ENCODE results near the gene MDFIC. TPM values are rescaled to one million over a fixed set of nuclear protein-coding genes. Genes with fewer than 3 reads are reported as not detected.

MDFIC gene
- total and polyA plus RNA-seq, 2 donors: 15.0 to 24.5 TPM

DNA sequence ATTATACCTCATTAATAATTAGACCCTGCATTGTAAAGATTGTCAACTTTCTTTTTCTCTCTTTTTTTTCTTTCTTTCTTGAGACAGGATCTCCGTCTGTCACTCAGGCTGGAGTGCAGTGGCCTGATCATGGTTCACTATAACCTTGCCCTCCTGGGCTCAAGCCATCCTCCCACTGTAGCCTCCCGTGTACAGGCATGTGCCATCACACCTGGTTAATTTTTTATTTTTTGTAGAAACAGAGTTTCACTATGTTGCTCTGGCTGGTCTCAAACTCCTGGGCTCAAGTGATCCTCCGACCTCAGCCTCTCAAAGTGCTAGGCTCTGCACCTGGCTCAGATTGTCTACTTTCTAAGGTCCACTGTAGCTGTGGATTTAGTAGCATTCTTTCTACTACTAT is 50.7 kb downstream of the MDFIC start:
- H3K36me3 ChIP-seq (ENCODE audit: control insufficient read depth in 2 of 2, insufficient read depth in 2 of 2, low read length in 1 of 2): no peaks in the 10 kb centered on the region
- WGBS: 95% methylated on average over 3 of the region's 3 CpGs
- H3K4me1 ChIP-seq (ENCODE audit: control insufficient read depth in 2 of 2, insufficient read depth in 2 of 2, low read length in 2 of 2): no peaks in the 10 kb centered on the region
- H3K27ac ChIP-seq (ENCODE audit: low read depth in 1 of 2, low read length in 1 of 2): no peak overlapping the region
- no peak overlapping the region for H3K4me3 ChIP-seq (ENCODE audit: low read length in 2 of 2)
- no peaks in the 10 kb centered on the region for H3K27me3 ChIP-seq (ENCODE audit: control insufficient read depth in 2 of 2, insufficient read depth in 1 of 2, low read length in 1 of 2)
- no peak for DNase-seq (ENCODE audit: low read depth in 6 of 9, low spot score in 9 of 9)
- H3K9me3 ChIP-seq (ENCODE audit: control insufficient read depth in 2 of 2, insufficient read depth in 1 of 2, low read length in 1 of 2): no peaks in the 10 kb centered on the region

DNA sequence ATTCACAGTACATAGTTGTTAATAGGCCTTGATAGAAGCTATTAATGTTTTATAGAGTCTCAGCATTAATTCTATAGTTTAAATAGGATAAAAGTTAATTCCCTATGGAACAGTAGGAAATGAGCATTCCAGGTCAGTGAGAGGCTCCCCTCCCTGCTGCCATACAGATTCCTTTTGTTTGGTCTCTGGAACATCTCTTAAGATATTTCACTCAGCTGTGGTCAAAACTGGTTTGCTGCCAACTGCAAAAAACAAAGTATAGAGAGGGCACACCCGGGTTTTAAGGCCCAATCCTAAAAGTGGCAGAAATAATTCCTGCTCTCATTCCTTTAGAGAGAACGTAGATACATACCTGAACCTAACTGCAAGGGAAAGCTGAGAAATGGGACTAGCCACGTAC is 51.3 kb downstream of the MDFIC start:
- WGBS: 66% methylated on average over 3 of the region's 3 CpGs
- DNase-seq (ENCODE audit: low read depth in 6 of 9, low spot score in 9 of 9): no peak
- Histone ChIP-seq H3K4me1 (ENCODE audit: control insufficient read depth in 2 of 2, insufficient read depth in 2 of 2, low read length in 2 of 2) (no peaks in the 10 kb centered on the region), H3K9me3 (ENCODE audit: control insufficient read depth in 2 of 2, insufficient read depth in 1 of 2, low read length in 1 of 2) (no peaks in the 10 kb centered on the region), H3K27ac (ENCODE audit: low read depth in 1 of 2, low read length in 1 of 2) (no peak overlapping the region), H3K27me3 (ENCODE audit: control insufficient read depth in 2 of 2, insufficient read depth in 1 of 2, low read length in 1 of 2) (no peaks in the 10 kb centered on the region), H3K36me3 (ENCODE audit: control insufficient read depth in 2 of 2, insufficient read depth in 2 of 2, low read length in 1 of 2) (no peaks in the 10 kb centered on the region), H3K4me3 (ENCODE audit: low read length in 2 of 2) (no peak overlapping the region)

DNA sequence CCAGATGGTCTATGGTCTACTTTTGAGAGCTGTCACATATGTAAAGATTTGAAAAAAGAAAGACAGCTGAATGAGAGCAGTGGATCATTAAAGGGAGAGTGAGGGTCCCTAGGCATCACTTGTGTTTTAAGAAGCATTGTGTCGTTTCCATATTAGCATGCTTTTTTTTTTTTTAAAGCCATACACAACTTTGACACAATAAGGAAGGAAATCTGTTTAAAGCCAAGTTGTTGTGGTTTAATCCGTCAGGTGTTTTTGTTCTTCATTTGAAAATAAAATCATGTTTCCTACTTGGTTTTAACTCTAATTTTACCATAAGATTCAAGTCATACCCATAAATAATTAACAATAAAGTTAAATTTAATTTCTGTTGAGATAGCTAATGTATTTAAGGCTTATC is 53.5 kb downstream of the MDFIC start:
- H3K4me1 ChIP-seq (ENCODE audit: control insufficient read depth in 2 of 2, insufficient read depth in 2 of 2, low read length in 2 of 2): no peaks in the 10 kb centered on the region
- 12% methylated on average over 2 of the region's 2 CpGs for WGBS

DNA sequence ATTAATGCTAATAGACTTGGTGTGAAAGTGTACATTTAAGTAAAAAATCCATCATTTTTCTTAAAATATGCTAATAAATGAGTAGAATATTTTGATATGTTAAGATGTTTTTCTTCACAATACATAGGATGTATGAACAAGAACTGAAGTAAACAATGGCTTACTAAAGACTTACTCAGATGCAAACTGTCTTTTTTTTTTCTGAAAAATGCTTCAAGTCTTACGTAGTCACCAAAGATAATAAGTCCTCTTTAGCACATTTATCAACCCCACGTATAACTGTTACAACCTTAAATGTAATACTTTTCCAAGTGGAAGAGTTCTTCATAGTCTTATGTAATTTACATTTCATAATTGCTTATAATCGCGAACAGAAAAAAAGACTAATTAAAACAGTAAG is 54.8 kb downstream of the MDFIC start:
- 91% methylated on average over 4 of the region's 4 CpGs for WGBS
- Histone ChIP-seq H3K36me3 (ENCODE audit: control insufficient read depth in 2 of 2, insufficient read depth in 2 of 2, low read length in 1 of 2) (no peaks in the 10 kb centered on the region), H3K27ac (ENCODE audit: low read depth in 1 of 2, low read length in 1 of 2) (no peak overlapping the region), H3K9me3 (ENCODE audit: control insufficient read depth in 2 of 2, insufficient read depth in 1 of 2, low read length in 1 of 2) (no peaks in the 10 kb centered on the region), H3K27me3 (ENCODE audit: control insufficient read depth in 2 of 2, insufficient read depth in 1 of 2, low read length in 1 of 2) (no peaks in the 10 kb centered on the region), H3K4me1 (ENCODE audit: control insufficient read depth in 2 of 2, insufficient read depth in 2 of 2, low read length in 2 of 2) (no peaks in the 10 kb centered on the region), H3K4me3 (ENCODE audit: low read length in 2 of 2) (no peak overlapping the region)
- no peak for DNase-seq (ENCODE audit: low read depth in 6 of 9, low spot score in 9 of 9)

More for the DNA sequence above, 53.5 kb downstream of the MDFIC start:
- H3K27ac ChIP-seq (ENCODE audit: low read depth in 1 of 2, low read length in 1 of 2): no peak overlapping the region
- H3K4me3 ChIP-seq (ENCODE audit: low read length in 2 of 2): no peak overlapping the region
- H3K27me3 ChIP-seq (ENCODE audit: control insufficient read depth in 2 of 2, insufficient read depth in 1 of 2, low read length in 1 of 2): no peaks in the 10 kb centered on the region
- H3K9me3 ChIP-seq (ENCODE audit: control insufficient read depth in 2 of 2, insufficient read depth in 1 of 2, low read length in 1 of 2): no peaks in the 10 kb centered on the region
- no peak for DNase-seq (ENCODE audit: low read depth in 6 of 9, low spot score in 9 of 9)
- no peaks in the 10 kb centered on the region for H3K36me3 ChIP-seq (ENCODE audit: control insufficient read depth in 2 of 2, insufficient read depth in 2 of 2, low read length in 1 of 2)

DNA sequence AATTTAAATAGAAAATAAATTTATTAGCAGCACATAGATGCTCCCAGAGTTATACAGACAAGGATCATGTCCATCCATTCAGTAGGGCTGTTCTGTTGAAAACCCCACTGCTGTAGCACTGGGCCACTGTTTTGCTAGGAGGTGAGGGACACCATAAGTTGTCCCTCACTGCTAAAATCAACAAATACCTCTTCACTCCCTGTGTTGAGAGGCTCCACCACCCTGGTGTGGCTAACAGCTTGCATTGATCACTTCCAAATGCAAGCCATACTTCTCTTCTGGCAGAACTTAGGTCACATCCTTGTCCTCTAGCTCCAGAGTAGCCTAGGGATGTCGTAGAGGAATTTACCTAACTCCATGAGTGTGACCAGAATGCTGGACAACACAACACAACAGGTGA is 55.4 kb downstream of the MDFIC start:
- H3K4me3 ChIP-seq (ENCODE audit: low read length in 2 of 2): no peak overlapping the region
- peaks cover 0 to 3% of the 10 kb centered on the region in 2 donors for H3K4me1 ChIP-seq (ENCODE audit: control insufficient read depth in 2 of 2, insufficient read depth in 2 of 2, low read length in 2 of 2)
- no peaks in the 10 kb centered on the region for H3K27me3 ChIP-seq (ENCODE audit: control insufficient read depth in 2 of 2, insufficient read depth in 1 of 2, low read length in 1 of 2)
- WGBS: 95% methylated on average over 1 of the region's 1 CpG
- no peak for DNase-seq (ENCODE audit: low read depth in 6 of 9, low spot score in 9 of 9)
- H3K27ac ChIP-seq (ENCODE audit: low read depth in 1 of 2, low read length in 1 of 2): no peak overlapping the region
- H3K9me3 ChIP-seq (ENCODE audit: control insufficient read depth in 2 of 2, insufficient read depth in 1 of 2, low read length in 1 of 2): no peaks in the 10 kb centered on the region
- H3K36me3 ChIP-seq (ENCODE audit: control insufficient read depth in 2 of 2, insufficient read depth in 2 of 2, low read length in 1 of 2): no peaks in the 10 kb centered on the region

DNA sequence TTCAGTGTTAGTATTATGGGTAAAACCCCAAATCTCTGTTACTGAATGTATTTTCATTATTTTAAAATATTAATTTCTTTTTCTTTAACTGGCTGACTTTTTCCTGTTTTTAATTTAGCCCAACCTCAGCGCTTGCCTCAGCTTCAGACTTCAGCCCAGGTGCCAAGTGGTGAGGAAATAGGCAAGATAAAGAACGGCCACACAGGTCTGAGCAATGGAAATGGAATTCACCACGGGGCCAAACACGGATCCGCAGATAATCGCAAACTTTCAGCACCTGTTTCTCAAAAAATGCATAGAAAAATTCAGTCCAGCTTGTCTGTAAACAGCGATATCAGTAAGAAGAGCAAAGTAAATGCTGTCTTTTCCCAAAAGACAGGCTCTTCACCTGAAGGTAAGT is 57.5 kb downstream of the MDFIC start:
- no peaks in the 10 kb centered on the region for H3K9me3 ChIP-seq (ENCODE audit: control insufficient read depth in 2 of 2, insufficient read depth in 1 of 2, low read length in 1 of 2)
- H3K36me3 ChIP-seq (ENCODE audit: control insufficient read depth in 2 of 2, insufficient read depth in 2 of 2, low read length in 1 of 2): no peaks in the 10 kb centered on the region
- no peak overlapping the region for H3K27ac ChIP-seq (ENCODE audit: low read depth in 1 of 2, low read length in 1 of 2)
- 15% methylated on average over 7 of the region's 7 CpGs for WGBS
- H3K27me3 ChIP-seq (ENCODE audit: control insufficient read depth in 2 of 2, insufficient read depth in 1 of 2, low read length in 1 of 2): no peaks in the 10 kb centered on the region
- no peak overlapping the region for H3K4me3 ChIP-seq (ENCODE audit: low read length in 2 of 2)
- DNase-seq (ENCODE audit: low read depth in 6 of 9, low spot score in 9 of 9): peak in 1 of 9 donors; percentile 21
- peaks cover 0 to 3% of the 10 kb centered on the region in 2 donors for H3K4me1 ChIP-seq (ENCODE audit: control insufficient read depth in 2 of 2, insufficient read depth in 2 of 2, low read length in 2 of 2)

DNA sequence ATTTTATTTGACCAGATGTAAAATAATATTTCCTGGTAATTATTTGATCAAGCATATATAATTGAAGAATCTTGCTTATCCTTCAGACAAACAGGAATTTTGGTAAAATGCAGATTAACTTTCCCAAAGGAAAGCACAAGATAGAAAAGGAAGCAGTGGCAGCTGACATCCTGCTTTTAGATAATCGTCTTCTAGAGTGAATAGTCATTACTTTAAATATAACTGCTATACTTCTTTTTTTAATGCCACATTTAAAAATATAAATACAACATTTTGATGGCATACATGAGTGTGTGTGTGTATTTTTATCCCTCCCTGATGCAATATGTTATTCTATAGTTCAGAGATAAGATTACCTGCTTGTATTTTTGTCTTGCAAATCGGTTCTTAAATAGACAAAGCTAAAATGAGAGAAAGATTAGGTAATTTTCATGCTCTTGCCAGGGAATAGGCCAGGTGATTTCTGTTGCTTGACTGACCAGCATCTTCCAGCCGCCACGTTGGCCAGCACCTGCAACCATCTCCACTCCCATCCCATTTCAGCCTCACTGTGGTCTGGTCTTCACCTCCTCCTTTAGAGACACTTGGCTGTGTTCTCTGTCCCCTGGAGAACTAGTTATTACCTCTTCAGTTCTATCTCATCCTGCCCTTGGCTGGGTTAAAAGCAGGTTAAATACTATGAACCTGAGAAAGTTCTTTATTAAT is 58.1 kb downstream of the MDFIC start:
- Histone ChIP-seq H3K36me3 (ENCODE audit: control insufficient read depth in 2 of 2, insufficient read depth in 2 of 2, low read length in 1 of 2) (no peaks in the 10 kb centered on the region), H3K27me3 (ENCODE audit: control insufficient read depth in 2 of 2, insufficient read depth in 1 of 2, low read length in 1 of 2) (no peaks in the 10 kb centered on the region), H3K4me3 (ENCODE audit: low read length in 2 of 2) (no peak overlapping the region), H3K27ac (ENCODE audit: low read depth in 1 of 2, low read length in 1 of 2) (no peak overlapping the region), H3K4me1 (ENCODE audit: control insufficient read depth in 2 of 2, insufficient read depth in 2 of 2, low read length in 2 of 2) (peaks cover 0 to 3% of the 10 kb centered on the region in 2 donors), H3K9me3 (ENCODE audit: control insufficient read depth in 2 of 2, insufficient read depth in 1 of 2, low read length in 1 of 2) (no peaks in the 10 kb centered on the region)
- no peak for DNase-seq (ENCODE audit: low read depth in 6 of 9, low spot score in 9 of 9)
- 52% methylated on average over 4 of the region's 4 CpGs for WGBS

DNA sequence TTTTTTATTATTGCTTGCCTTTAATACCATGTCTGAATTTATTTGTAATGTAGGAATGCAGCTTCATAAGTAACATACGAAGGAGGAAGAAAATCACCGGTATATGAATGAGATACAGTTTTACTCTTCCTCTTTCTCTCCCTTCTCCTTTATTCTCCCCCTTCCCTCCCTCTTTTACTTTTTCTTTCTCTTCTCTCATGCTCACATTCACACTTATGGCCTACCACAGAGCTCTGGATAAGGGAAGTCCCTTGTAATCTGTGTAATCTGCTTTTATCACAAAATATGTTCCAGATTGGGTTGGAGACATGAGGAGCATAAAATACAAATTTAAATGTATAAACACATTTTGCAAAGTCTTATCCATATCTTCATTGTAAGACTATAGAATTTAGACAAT is 59.4 kb downstream of the MDFIC start:
- H3K4me3 ChIP-seq (ENCODE audit: low read length in 2 of 2): no peak overlapping the region
- H3K4me1 ChIP-seq (ENCODE audit: control insufficient read depth in 2 of 2, insufficient read depth in 2 of 2, low read length in 2 of 2): peaks cover 0 to 3% of the 10 kb centered on the region in 2 donors
- DNase-seq (ENCODE audit: low read depth in 6 of 9, low spot score in 9 of 9): no peak
- H3K27me3 ChIP-seq (ENCODE audit: control insufficient read depth in 2 of 2, insufficient read depth in 1 of 2, low read length in 1 of 2): no peaks in the 10 kb centered on the region
- H3K27ac ChIP-seq (ENCODE audit: low read depth in 1 of 2, low read length in 1 of 2): no peak overlapping the region
- no peaks in the 10 kb centered on the region for H3K36me3 ChIP-seq (ENCODE audit: control insufficient read depth in 2 of 2, insufficient read depth in 2 of 2, low read length in 1 of 2)
- no peaks in the 10 kb centered on the region for H3K9me3 ChIP-seq (ENCODE audit: control insufficient read depth in 2 of 2, insufficient read depth in 1 of 2, low read length in 1 of 2)
- WGBS: 28% methylated on average over 2 of the region's 2 CpGs

DNA sequence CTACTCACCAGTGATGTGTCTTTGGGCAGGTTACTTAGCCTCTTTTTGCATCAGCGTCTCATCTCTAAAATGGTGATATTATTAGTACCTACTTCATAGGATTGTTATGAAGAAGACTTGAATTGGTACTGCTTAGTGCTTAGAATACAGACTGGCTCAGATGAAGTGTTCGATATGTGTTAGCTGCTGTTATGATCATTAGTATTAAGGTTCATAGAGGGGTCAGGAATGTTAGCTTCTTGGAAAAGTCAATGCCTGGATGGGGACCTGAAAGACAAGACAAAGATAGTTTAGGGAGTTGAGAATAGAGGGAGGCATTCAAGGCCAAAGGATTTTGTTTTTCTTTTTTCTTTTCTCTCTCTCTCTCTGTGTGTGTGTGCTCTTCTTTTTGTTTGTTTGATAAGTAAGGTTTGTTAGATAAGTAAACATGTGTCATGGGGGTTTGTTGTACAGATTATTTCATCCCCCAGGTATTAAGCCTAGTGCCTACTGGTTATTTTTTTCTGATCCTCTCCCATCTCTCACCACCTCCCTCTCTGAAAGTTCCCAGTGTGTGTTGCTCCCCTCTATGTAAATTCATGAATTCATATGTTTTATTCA is 63.3 kb downstream of the MDFIC start:
- Histone ChIP-seq H3K4me1 (ENCODE audit: control insufficient read depth in 2 of 2, insufficient read depth in 2 of 2, low read length in 2 of 2) (peaks cover 0 to 3% of the 10 kb centered on the region in 2 donors), H3K27me3 (ENCODE audit: control insufficient read depth in 2 of 2, insufficient read depth in 1 of 2, low read length in 1 of 2) (no peaks in the 10 kb centered on the region), H3K36me3 (ENCODE audit: control insufficient read depth in 2 of 2, insufficient read depth in 2 of 2, low read length in 1 of 2) (no peaks in the 10 kb centered on the region), H3K9me3 (ENCODE audit: control insufficient read depth in 2 of 2, insufficient read depth in 1 of 2, low read length in 1 of 2) (no peaks in the 10 kb centered on the region), H3K27ac (ENCODE audit: low read depth in 1 of 2, low read length in 1 of 2) (no peak overlapping the region), H3K4me3 (ENCODE audit: low read length in 2 of 2) (no peak overlapping the region)
- DNase-seq (ENCODE audit: low read depth in 6 of 9, low spot score in 9 of 9): no peak
- WGBS: 96% methylated on average over 2 of the region's 2 CpGs

Data from thymus (tissue), 11 donors.